GM19351 (cell line): Measurements from ENCODE around the gene DPH6.

Experiments
- ATAC-seq: cut with Tn5 transposase; IDR thresholded peaks from one replicate; pipeline ENCODE4 v1.9.1; 2021; ENCODE audit warnings: mild to moderate bottlenecking, moderate library complexity; ENCODE audit not compliant: unreplicated experiment

The DPH6 gene

DNA sequence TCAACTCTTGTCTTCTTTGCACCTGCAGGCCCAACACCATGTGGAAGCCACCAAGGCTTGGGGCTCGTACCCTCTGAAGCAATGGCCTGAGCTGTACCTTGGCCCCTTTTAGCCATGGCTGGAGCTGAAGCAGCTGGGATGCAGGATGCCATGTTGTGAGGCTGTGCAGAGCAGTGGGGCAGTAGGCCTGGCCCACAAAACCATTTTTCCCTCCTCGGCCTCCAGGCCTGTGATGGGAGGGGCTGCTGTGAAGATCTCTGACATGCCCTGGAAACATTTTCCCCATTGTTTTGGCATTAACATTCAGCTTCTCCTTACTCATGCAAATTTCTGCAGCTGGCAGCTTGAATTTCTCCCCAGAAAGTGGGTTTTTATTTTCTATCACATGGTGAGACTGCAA is 58.5 kb downstream of the DPH6 start:
- no peak for ATAC-seq

DNA sequence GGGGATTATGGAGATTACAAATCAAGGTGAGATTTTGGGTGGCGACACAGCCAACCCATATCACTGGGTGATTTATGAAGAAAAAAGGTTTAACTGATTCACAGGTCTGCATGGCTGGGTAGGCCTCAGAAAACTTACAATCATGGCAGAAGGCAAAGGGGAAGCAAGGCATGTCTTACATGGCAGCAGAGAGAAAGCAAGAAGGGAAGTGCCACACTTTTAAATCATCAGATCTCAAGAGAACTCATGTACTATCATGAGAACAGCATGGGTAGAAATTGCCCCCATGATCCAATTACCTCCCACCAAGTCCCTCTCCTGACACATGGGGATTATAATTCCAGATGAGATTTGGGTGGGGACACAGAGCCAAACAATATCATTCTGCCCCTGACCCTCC is 59.7 kb downstream of the DPH6 start:
- no peak for ATAC-seq

DNA sequence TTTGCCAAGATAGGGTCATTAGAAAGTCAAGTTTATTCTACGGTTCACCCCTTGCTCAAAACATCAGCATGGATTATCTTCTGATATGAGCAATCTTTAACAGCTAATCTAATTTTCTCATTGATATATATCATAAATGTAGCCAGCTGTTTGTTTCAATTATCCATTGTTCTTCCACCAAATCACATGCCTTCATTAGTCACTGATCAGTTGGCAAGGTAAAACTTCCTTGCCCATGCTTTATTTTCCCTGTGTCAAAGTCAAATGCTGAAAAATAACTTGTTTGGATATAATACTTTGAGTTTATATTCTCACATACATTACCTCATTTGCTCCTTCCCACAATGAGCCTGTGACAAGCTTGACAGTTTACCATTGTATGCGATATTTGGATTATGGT is 60.6 kb downstream of the DPH6 start:
- no peak for ATAC-seq

DNA sequence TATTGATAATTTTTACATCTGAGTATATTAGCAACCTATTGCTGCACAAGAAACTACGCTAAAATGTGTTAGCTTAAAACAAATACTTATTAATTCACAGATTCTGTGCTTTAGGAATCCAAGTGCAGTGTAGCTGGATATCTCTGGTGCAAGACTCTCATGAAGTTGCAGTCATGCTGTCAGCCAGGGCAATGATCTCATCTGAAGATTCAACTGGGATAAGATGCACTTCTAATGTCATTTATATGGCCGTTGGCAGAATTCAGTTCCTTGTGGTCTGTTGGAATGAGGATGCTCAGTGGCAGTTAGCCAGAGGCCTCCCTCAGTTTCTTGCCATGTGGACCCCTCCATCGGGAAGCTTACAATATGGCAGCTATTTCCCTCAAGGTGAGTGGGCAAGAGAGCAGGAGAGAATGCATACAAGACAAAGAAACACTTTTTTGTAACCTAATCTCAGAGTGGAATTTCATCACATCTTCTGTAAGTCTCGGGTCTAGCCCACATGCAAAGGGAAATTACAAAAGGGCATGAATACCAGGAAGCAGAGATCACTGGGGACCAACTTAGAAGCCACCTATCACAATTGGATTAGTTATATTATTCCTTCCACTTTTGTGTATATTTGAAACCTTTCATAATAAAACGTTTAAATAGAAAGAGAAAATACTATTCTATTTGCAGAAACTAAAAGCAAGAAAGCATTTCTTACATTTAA is 61.6 kb downstream of the DPH6 start:
- ATAC-seq, result no peak

DNA sequence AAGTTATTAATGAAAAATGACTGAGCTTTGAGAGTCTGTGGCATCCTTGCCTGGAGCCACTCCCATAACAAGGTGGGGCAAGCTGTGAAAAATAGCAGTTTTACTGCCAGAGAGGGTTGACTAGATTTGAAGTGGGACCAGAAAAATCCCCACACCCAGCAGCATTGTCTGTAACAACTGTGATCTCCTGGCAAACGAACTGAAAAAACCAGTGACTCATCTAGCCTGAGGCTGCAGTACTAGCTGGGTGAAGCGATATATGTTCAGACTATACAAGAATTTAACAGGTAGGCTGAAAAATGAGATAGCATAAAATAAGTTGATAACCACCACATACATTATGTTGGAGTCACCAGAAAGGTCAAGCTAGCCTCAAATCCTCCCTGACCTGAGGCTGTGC is 64.0 kb downstream of the DPH6 start:
- ATAC-seq, result no peak

DNA sequence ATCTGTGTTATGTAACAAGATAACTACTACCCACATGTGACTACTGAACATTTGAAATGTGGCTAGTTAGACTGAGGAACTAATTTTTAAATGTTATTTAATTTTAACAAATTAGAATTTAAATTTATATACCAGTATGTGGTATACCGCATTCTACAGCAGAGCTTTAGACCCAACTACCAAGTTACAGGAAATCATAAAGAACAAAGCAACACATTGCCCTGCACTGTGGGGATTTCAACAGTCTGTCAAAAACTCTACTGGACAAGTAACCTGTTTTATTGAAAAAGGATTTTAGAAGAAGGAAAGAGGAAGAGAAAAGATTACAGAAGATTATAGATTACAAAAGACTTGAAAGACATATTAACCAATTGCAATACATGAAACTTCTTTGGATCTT is 64.9 kb downstream of the DPH6 start:
- no peak for ATAC-seq

DNA sequence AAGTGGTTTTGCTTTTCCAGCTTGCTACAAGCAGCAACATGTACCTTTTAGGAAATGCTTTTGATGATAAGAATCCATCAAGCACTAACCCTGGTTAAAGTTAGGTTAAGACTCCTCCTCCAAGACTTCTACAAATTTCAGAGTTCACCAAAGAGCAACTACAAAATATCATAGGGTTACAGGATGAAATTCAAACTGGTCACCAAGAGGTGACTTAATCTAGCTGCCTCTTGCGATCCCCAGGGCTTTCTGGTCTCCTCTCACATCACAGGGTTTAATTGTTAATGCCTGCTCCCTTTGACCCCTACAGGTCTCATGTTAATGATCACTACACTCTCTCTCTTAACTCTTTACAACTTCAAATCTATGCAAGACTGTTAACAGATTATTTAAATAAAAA is 66.5 kb downstream of the DPH6 start:
- ATAC-seq, result no peak

DNA sequence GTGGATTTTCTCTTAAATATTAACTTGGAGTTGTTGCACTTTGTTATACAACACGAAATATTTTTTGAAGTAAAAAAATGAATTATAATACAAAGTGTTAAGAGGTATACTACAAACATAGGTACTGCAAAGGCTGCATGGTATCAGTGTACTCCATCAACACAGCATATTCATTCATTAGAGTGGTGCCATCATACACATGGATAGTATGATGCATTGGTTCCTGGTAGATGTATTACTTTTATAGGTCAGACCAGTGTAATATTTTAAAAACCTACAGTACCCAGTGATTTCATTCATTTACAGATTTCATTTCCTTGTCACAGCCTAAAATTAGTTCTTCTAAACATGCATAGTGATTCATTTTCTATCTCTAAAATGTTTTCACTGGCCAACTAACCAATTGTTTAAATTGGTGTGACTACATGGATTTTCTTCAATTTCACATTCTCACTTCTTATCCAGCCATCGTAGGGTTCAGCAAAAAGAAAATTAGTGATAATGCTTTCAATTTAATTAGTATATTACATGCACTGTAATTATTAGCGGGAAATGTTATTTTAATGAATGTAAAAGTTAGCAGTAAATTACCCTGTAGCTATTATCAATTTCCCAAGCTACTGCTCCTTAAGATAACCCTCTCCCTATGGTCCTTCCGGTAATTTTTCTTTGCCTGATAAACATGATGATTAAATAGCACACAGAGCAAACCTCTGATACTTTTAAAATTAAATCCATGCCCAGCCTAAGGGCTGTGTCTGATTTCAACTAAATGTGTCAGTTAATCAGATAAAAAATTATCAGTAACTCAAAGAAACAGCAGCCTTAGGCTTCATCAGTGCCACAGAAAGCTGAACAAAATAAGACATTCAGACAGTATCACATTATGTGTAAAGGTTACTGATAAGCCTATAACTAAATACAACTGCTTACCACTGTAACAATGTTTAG is 68.4 kb downstream of the DPH6 start:
- no peak for ATAC-seq

DNA sequence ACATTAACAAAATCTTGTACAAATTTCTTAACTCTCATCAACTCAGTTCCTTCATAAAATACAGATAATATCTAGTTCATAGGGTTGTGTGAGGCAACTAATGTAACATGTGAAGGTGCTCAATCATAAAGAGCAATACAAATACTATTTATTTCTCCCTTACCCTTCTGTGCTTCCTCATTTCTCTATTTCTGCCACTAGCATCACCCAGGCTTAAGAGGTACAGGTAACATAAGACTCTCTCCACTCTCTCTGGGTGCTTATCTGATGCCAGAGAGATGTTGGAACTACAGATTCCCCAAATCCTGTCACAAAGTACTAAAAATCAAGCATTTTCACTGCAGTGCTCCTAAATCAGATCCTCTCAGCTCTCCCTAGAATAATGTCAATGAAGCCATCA is 74.9 kb downstream of the DPH6 start:
- no peak for ATAC-seq

DNA sequence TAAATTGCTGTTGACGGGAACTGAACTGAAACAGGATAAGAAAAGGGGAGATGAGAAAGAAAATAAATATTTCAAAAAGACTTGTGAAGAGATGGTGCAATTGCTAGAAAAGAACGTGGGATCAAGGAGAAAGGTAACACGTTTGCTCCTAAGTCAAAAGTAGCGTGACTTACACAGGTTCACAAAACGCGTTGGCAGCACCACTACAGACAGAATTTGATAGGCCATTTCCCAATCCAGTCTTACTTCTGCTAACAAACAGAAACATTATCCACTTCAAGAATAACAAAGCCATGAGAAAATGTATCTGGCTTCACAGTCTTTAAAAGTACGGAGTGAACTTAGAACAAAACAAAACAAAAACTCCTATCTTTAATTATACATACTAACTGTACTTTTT is 75.5 kb downstream of the DPH6 start:
- no peak for ATAC-seq

DNA sequence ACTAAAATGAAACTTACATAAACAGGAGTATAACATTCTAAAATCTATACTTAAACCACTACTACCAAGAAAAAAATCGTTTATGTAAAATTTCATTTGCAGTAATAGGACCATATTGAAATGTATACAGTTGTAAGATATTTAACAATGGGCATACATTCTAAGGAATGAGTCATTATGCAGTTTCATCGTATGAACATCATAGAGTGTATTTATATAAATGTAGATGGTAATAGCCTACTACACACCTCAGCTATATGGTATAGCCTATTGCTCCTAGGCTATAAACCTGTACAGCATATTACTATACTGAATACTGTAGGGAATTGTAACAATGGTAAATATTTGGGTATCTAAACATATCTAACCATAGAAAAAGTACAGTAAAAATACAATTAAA is 79.5 kb downstream of the DPH6 start:
- no peak for ATAC-seq

DNA sequence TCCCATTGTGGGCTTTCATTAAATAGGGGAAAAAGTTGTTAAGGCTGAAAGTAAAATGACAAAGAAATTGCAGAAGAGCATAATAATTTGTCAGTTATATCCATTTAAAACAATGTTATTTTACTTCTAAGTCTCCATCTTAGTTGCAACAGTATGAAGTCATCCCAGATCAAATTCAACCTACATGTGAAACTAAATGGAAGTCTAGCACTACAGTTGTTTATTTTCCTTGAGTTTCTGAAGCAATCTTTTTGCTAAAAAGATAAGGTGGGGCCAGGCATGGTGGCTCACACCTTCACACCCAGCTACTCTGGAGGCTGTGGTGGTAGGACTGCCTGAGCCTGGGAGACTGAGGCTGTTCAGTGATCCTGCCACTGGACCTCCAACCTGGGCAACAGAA is 80.2 kb downstream of the DPH6 start:
- no peak for ATAC-seq

DNA sequence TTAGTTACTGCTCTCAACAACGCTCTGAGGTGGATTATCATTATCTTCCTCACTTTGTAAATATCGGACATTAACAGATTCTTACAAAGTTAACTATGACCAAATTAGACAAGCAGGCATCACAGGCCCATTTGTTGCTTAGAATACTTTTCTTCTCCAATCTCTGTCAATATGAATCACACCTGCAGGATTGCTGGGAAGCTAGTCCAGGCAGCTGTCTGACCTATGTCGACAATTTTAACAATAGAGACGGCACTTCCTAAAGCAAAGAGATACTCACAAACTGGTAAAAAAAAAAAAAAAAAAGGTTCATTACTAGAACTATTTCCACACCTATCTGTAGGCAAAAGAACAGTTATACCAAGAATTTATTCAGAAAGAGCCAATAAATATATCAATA is 85.3 kb downstream of the DPH6 start:
- ATAC-seq, result no peak

DNA sequence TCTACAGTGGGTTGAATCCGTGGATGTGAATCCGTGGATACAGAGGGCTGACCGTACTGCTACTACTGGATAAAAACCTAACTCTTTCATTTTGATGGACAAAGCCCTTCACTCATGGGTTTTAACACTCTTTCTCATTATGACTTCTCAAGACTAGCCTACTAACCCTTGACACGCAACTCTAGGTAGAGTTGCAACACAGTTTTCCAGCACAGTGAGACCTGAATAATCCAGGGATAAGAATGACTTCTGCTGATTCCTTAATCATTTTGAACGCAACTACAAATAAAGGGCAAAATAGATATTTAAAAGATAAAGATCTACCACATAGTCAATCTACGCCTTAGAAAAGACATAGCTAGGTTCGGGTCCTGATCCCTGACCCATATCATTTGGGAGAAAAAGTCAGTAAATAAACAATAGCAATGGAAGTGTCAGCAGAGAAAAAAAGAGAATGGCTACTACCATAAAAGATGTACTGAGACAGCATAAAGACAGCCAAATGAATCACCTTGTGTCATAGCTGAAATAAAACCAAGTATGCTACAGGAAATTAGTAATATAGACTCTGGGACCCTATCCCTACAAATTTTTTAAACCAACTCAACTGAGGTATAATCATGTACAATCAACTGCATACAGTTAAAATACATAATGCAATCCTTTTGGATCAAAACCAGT is 87.6 kb downstream of the DPH6 start:
- no peak for ATAC-seq

DNA sequence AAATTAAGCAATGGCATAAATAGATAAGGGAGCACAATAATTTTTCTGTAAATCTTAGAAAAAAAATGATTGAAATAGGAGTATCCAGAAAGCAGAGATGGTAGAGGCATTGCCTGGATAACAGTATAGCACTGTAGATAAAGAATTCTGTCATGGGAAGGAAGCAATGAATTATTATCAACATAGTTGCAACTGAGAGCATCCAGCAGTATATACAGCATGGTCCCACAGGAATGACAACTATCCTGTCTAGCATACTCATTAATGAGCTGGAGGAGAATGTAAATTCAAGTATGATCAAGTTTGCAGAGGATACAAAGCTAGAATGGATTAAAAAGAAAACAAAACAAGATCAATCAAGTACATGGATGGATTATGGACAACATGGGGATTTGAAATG is 90.8 kb downstream of the DPH6 start:
- ATAC-seq, result no peak

DNA sequence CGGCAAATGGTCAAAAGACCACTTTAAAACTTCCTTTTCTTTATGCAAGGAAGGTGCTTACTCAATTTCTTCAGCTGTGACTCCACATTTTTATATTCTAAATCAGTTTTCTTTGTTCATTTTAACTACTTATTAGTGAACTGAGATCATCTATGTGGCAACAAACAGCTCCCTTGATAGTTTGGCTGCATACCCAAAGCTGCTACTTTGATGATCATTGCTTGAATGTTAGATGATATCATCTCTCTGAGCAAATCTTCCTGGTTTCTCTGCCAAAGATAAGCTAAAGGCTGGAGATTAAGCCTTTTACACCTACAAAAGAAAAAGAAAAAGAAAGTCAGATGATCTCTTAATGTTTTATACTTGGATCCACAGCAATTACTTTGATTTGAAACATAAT is 95.5 kb downstream of the DPH6 start:
- ATAC-seq, result no peak

DNA sequence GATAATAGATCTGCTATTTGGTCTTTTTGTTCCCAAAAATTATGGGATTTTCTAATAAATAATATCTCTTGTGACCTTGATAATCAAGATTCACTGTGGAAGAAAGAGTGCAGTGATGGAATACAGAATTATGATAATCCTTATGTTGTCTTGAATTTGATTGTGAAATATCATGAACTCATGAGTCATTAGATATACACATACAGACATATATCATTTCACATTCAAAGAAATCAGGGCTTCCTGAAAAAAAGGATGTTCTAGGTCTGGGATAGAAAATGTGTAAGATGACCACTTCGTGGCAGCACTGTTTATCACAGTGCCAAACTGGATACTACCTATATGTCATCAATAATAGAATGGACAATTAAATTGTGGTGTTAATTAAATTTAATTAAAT is 97.7 kb downstream of the DPH6 start:
- ATAC-seq, result no peak

DNA sequence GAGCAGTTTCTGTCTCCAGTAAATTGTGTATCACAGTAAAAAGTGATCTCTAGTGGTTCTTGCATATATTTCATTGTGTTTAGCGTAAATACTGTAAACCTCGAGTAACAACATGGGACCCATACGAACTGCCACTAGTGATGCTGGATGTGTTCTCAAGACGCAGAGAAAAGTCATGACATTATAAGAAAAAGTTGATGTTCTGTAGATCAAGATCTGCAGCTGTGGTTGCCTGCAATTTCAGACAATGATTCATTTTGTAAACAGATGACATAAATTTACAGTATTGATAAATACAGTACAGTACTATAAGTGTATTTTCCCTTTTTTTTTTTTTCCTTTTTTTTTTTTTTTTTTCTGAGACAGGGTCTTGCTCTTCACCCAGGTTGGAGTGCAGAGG is 100.1 kb downstream of the DPH6 start:
- ATAC-seq, result no peak

DNA sequence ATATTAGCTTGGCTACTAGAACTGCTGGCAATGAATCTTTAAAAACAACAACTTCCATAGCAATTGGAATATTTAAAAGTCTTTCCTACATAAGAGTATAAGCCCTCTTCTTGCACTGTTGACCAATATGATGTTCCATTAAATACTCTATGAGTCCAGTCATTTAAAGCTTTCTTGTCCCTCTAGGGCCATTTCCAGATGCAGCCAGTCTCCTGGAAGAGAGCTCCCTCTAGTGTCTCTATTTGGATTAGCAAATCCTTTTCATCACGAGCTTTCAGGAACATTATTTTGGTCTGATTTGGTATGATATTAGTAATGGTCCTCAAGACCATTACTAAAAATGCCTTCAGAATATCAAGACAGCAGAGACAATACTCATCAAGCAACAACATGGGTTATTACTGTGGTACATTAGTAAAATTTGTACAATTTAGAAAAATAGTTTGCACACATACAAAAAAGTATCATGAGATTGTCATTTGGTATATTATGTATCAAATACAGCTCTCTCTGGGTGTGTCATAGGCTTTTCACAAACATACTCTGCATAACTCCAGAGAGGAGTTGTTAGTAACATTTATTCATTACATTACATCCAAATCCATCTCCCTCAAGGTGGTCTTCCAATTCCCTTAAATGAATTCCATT is 101.3 kb downstream of the DPH6 start:
- no peak for ATAC-seq

DNA sequence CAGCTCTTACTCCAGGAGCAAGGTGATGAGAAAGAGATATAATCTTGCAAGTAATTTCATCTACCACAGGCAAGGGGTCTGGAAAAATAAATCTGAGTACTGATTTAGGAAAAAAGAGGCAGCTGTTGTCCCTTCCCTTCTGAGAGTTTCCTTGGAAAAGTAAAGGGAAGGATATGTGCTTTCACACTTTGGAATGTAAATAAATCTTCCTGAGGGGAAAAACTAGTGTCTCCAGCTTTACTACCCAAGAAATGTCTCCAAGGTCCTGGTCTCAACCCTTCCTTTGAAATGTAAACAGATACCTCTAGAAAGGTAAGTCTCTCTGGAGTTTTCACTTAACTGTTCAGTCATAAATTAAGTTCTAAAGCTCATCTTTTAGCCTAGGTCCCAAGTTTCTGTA is 102.6 kb downstream of the DPH6 start:
- ATAC-seq, result no peak

DNA sequence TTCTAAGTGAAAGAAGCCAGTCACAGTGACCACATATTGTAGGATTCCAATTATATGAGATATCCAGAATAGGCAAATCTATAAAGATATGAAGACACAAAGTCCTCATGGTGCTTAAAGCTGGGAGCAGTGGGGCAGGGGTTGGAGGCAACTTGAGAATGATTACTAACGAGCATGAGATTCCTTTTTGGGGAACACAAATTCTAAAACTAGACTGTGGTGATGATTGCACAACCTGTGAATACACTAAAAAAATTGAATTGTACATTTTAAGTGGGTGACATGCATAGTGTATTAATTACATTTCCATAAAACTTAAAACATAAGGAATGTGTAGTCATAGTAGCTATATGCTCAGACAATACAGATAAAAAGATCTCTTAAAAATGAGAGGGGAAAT is 103.2 kb downstream of the DPH6 start:
- no peak for ATAC-seq
